Body of pancreas (tissue), 4 donors: Measurements from ENCODE around the gene ANKRD11. TPM values are rescaled to one million over a fixed set of nuclear protein-coding genes. Genes with fewer than 3 reads are reported as not detected.

Experiments used
- ATAC-seq: fragments of 150-250 bp; one replicate; pipeline ENCODE4 v1.9.1; 2016
- DNase-seq, 4 donors: peaks; one replicate each; pipeline ENCODE4 v3.0.0-alpha.2; 2019
- H3K27ac ChIP-seq, 4 donors: fragments of 200-600 bp; sonication (generic); 1 replicate in 3 of 4; 2 replicates in 1 of 4; pipeline versions ENCODE4 v1.5.1 to v1.6.1; 2016 to 2019; ENCODE audit warnings: mild to moderate bottlenecking in 1 of 4, mixed read lengths in 1 of 4, moderate library complexity in 1 of 4
- H3K27me3 ChIP-seq, 2 donors: fragments of 200-600 bp; sonication (generic); one replicate each; pipeline ENCODE4 v1.6.0; 2016; ENCODE audit warnings: mild to moderate bottlenecking in 1 of 2
- H3K36me3 ChIP-seq, 2 donors: fragments of 200-600 bp; sonication (generic); replicated peaks in 1 of 2; 2 replicates each; pipeline ENCODE4 v1.5.1; 2016; ENCODE audit warnings: low read depth in 2 of 2; ENCODE audit not compliant: insufficient read depth in 1 of 2
- H3K4me1 ChIP-seq: fragments of 200-600 bp; sonication (generic); one replicate; pipeline ENCODE4 v1.6.0; 2016
- H3K4me3 ChIP-seq, 2 donors: fragments of 200-600 bp; sonication (generic); 1 replicate in 1 of 2; 2 replicates in 1 of 2; pipeline ENCODE4 v1.5.1; 2016 to 2019
- H3K9me3 ChIP-seq, 3 donors: fragments of 200-600 bp; sonication (generic); 1 replicate in 2 of 3; 2 replicates in 1 of 3; pipeline ENCODE4 v1.5.1; 2016
- POLR2A ChIP-seq, 3 donors: fragments of 450-650 bp; IDR thresholded peaks; one replicate each; pipeline ENCODE4 v1.6.1; 2016; ENCODE audit warnings: antibody characterized with exemption in 3 of 3, mild to moderate bottlenecking in 2 of 3
- WGBS, 2 donors: methylation state at CpG; one replicate each; pipeline ENCODE4 v1.1.5; 2017; 5-methylcytosine and 5-hydroxymethylcytosine counted together
- intact Hi-C: fragments of 100-400 bp; cut with DNase I; formaldehyde crosslinking; loops from one replicate; pipeline ENCODE4 v1.15.1; 2023
- total RNA-seq, 2 donors: library from RNA; depleted of rRNA; stranded (reverse); fragments of >200 nt; gene quantifications; one replicate each; pipeline ENCODE4 v1.1.0, GENCODE V29; 2016
- TF ChIP-seq, protein P1 (sequence below), 7 experiments: fragments of 450-650 bp in 4 of 7; fragments of 200-600 bp in 3 of 7; sonication (generic) in 3 of 7; IDR thresholded peaks; one replicate each; pipeline ENCODE4 v1.5.1; 2016 to 2019; ENCODE audit warnings: antibody characterized with exemption in 7 of 7

Gene ANKRD11
- total RNA-seq, 2 donors from 2014 or later: 52.1 to 97.9 TPM

DNA sequence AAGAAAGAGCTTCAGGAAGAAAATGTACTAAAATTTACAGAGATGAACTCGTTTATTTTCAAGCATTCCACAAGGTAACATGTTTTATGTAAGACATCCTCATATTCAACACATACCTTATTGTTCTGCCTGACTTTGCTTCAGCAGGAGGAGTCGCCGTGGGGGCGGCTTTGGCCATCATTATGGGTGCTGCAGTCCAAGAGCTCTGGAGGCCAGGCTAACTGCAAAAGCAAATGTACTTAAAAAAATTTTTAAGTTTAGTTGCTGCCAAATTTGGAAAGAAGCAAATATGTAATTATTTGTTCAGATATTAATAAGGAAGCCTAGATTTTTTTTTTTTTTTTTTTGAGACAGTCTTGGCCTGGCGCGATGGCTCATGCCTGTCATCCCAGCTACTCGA, 13.7 kb upstream of the ANKRD11 start:
- H3K27ac ChIP-seq: peak overlapping the region in 1 of 4 donors; percentile 89
- 77 to 78% methylated on average over 7 of the region's 7 CpGs for WGBS, 2 donors

DNA sequence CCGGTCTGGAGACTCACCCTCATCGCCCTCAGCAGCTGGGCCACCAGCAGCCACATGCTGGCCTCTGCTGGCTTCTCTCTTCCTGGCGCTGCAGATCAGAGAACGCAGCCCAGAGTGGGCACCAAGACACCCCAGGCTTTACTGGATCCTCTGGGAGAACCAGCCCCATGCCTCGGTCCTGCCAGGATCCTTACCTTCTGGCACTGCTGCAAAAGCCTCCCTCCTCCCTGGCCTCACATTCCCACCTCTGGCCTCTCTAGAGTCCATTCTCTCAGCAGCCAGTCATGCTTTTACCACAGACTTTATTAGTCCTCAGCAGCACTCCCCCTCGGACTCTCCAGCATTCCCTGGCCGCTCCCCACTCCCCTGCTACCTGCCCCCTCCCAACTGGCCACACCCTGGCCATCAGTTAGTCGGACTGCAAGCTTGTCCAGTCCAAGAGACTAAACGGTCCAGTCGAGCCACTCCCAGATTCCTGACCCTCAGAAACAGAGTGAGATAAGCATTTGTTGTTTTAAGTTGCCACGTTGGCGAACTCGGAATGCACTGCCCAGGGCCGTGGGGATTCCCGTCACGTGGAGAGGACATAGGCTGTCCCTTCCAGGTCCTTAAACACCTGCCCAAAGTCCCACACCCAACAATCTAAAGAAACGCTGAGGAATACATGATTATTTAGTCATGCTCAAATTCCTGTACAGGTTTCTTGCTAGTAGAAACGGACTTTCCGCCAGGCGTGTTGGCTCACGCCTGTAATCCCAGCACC, 11.9 kb upstream of the ANKRD11 start:
- no peaks in the 10 kb centered on the region for H3K9me3 ChIP-seq
- TF ChIP-seq POLR2A (IDR thresholded peaks at IDR 0.05): no peak
- TF ChIP-seq, protein P1, sequence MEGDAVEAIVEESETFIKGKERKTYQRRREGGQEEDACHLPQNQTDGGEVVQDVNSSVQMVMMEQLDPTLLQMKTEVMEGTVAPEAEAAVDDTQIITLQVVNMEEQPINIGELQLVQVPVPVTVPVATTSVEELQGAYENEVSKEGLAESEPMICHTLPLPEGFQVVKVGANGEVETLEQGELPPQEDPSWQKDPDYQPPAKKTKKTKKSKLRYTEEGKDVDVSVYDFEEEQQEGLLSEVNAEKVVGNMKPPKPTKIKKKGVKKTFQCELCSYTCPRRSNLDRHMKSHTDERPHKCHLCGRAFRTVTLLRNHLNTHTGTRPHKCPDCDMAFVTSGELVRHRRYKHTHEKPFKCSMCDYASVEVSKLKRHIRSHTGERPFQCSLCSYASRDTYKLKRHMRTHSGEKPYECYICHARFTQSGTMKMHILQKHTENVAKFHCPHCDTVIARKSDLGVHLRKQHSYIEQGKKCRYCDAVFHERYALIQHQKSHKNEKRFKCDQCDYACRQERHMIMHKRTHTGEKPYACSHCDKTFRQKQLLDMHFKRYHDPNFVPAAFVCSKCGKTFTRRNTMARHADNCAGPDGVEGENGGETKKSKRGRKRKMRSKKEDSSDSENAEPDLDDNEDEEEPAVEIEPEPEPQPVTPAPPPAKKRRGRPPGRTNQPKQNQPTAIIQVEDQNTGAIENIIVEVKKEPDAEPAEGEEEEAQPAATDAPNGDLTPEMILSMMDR (IDR thresholded peaks at IDR 0.05): no peak
- 18 to 27% methylated on average over 15 to 21 of the region's 21 CpGs for WGBS, 2 donors
- no peaks in the 10 kb centered on the region for H3K36me3 ChIP-seq
- H3K27me3 ChIP-seq: no peaks in the 10 kb centered on the region
- H3K4me3 ChIP-seq: no peak overlapping the region
- peak; percentile 84 to 95 (median 92) for DNase-seq
- intact Hi-C loops: loop anchor here (10.0 kb wide), 1 partner anchor 257 kb away; no protein-coding TSS in a partner anchor
- peak overlapping the region; percentile 68 to 91 (median 86) for H3K27ac ChIP-seq
- H3K4me1 ChIP-seq: peaks cover 43% of the 10 kb centered on the region
- ATAC-seq: peak; percentile 83

More for the DNA sequence above, 13.7 kb upstream of the ANKRD11 start:
- Histone ChIP-seq H3K36me3 (no peaks in the 10 kb centered on the region), H3K4me1 (peaks cover 51% of the 10 kb centered on the region), H3K27me3 (no peaks in the 10 kb centered on the region), H3K4me3 (no peak overlapping the region), H3K9me3 (no peaks in the 10 kb centered on the region)
- ATAC-seq (no peak), DNase-seq (no peak)
- intact Hi-C loops: loop anchor here (10.0 kb wide), 1 partner anchor 259 kb away; no protein-coding TSS in a partner anchor
- no peak for TF ChIP-seq POLR2A (IDR thresholded peaks at IDR 0.05)
- TF ChIP-seq, protein P1 (IDR thresholded peaks at IDR 0.05): no peak

DNA sequence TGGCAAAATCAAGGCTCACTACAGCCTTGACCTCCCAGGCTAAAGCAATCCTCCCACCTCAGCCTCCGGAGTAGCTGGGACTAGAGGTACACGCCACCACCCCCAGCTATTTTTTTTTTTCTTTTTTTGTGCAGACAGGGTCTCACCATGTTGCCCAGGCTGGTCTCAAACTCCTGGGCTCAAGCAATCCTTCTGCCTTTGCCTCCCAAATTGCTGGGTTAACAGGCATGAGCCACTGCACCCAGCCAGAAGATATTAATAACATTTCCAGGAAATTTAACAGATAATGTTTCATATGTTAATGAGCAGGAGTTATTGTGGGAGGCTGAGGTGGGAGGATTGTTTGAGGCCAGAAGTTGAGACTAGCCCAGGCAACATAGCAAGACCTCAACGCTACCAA, 9.4 kb upstream of the ANKRD11 start:
- 88 to 96% methylated on average over 3 of the region's 3 CpGs for WGBS, 2 donors
- intact Hi-C loops: loop anchor here (5.0 to 10.0 kb wide), 2 partner anchors 162 to 255 kb away; no protein-coding TSS in a partner anchor

DNA sequence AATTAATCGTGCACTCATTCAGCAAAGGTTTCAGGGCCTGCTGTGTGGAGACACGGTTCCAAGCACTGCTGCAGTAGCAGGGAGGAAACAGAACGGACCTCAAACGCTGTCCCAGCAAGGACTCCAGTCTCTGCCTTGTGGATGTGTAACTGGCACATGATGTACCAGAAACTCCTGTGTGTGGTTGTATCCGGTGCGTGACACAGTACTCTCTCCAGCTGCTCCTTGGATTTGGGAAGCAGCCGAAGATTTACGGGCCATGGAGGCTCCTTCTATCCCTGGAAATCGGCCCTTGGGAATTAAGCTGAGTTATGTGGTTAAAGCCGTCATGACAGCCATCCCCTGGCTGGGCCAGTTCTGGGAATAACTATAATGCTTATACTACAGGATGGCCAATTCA, 8.5 kb upstream of the ANKRD11 start:
- ATAC-seq: no peak

More for the DNA sequence above, 9.4 kb upstream of the ANKRD11 start:
- TF ChIP-seq, protein P1 (IDR thresholded peaks at IDR 0.05): no peak
- TF ChIP-seq POLR2A (IDR thresholded peaks at IDR 0.05): no peak
- H3K36me3 ChIP-seq: no peaks in the 10 kb centered on the region
- no peak overlapping the region for H3K27ac ChIP-seq
- ATAC-seq (no peak), DNase-seq (no peak)
- H3K4me3 ChIP-seq: no peak overlapping the region
- H3K9me3 ChIP-seq: no peaks in the 10 kb centered on the region
- H3K4me1 ChIP-seq: peaks cover 18% of the 10 kb centered on the region
- no peaks in the 10 kb centered on the region for H3K27me3 ChIP-seq

More for the DNA sequence above, 8.5 kb upstream of the ANKRD11 start:
- Histone ChIP-seq H3K27ac (no peak overlapping the region), H3K27me3 (no peaks in the 10 kb centered on the region), H3K36me3 (no peaks in the 10 kb centered on the region), H3K4me1 (peaks cover 15% of the 10 kb centered on the region), H3K4me3 (no peak overlapping the region), H3K9me3 (no peaks in the 10 kb centered on the region)
- WGBS, 2 donors: 81 to 89% methylated on average over 10 of the region's 10 CpGs
- TF ChIP-seq, protein P1 (IDR thresholded peaks at IDR 0.05): no peak
- TF ChIP-seq POLR2A (IDR thresholded peaks at IDR 0.05): no peak
- no peak for DNase-seq
- intact Hi-C loops: loop anchor here (5.0 kb wide), 1 partner anchor 162 kb away; no protein-coding TSS in a partner anchor
